Measurements from ENCODE around the gene PKP2. TPM values are rescaled to one million over a fixed set of nuclear protein-coding genes. Genes with fewer than 3 reads are reported as not detected.

The PKP2 gene
- total RNA-seq, 1 experiment from 2014 or later, result 5.3 TPM

GRCh38 chr12:32926963-32927362 is 30.4 kb upstream of the PKP2 start:
- POLR2A ChIA-PET (ENCODE audit: low non-redundant PET), result interaction anchor here (1.0 kb wide), 1 partner anchor 148 kb away, joined by 3 read pairs; no protein-coding TSS in a partner anchor
- no TSS peak for BruUV-seq (replicated peaks)
- Histone ChIP-seq H3K27ac (ENCODE audit: low read depth, low read length, poor library complexity, severe bottlenecking) (no peak overlapping the region), H3K27me3 (replicated peaks; ENCODE audit: insufficient read depth, low read depth, low read length, poor library complexity) (no peaks in the 10 kb centered on the region), H3K36me3 (ENCODE audit: insufficient read depth, low read length, poor library complexity, severe bottlenecking) (no peaks in the 10 kb centered on the region), H3K4me3 (ENCODE audit: low read depth, low read length, poor library complexity, severe bottlenecking) (no peak overlapping the region), H3K9me3 (ENCODE audit: low read depth, low read length, poor library complexity, severe bottlenecking) (no peaks in the 10 kb centered on the region), H3K4me1 (ENCODE audit: insufficient read depth, low read length, poor library complexity, severe bottlenecking) (no peaks in the 10 kb centered on the region)
- no peak for DNase-seq (ENCODE audit: low spot score)
- no peak for TF ChIP-seq EZH2 (IDR thresholded peaks at IDR 0.05; ENCODE audit: borderline replicate concordance, low read depth, low read length, poor library complexity, severe bottlenecking)
- TF ChIP-seq CTCF (conservative IDR thresholded peaks at IDR 0.05; ENCODE audit: low read depth, low read length), result no peak
- intact Hi-C loops (cut with micrococcal nuclease; ENCODE audit: unreplicated experiment), result no loop called here
- CTCF ChIA-PET, result no interaction called here

GRCh38 chr12:32926356-32926755 is 29.8 kb upstream of the PKP2 start:
- BruUV-seq (replicated peaks), result no TSS peak
- DNase-seq (ENCODE audit: low spot score), result no peak
- intact Hi-C loops (cut with micrococcal nuclease; ENCODE audit: unreplicated experiment), result no loop called here
- no peaks in the 10 kb centered on the region for H3K27me3 ChIP-seq (replicated peaks; ENCODE audit: insufficient read depth, low read depth, low read length, poor library complexity)
- no peaks in the 10 kb centered on the region for H3K4me1 ChIP-seq (ENCODE audit: insufficient read depth, low read length, poor library complexity, severe bottlenecking)
- POLR2A ChIA-PET (ENCODE audit: low non-redundant PET), result interaction anchor here (1.0 kb wide), 1 partner anchor 147 kb away, joined by 3 read pairs; no protein-coding TSS in a partner anchor
- CTCF ChIA-PET, result no interaction called here
- no peak overlapping the region for H3K4me3 ChIP-seq (ENCODE audit: low read depth, low read length, poor library complexity, severe bottlenecking)
- H3K27ac ChIP-seq (ENCODE audit: low read depth, low read length, poor library complexity, severe bottlenecking), result no peak overlapping the region
- no peaks in the 10 kb centered on the region for H3K9me3 ChIP-seq (ENCODE audit: low read depth, low read length, poor library complexity, severe bottlenecking)
- TF ChIP-seq EZH2 (IDR thresholded peaks at IDR 0.05; ENCODE audit: borderline replicate concordance, low read depth, low read length, poor library complexity, severe bottlenecking) (no peak), CTCF (conservative IDR thresholded peaks at IDR 0.05; ENCODE audit: low read depth, low read length) (no peak)
- H3K36me3 ChIP-seq (ENCODE audit: insufficient read depth, low read length, poor library complexity, severe bottlenecking), result no peaks in the 10 kb centered on the region

DNA sequence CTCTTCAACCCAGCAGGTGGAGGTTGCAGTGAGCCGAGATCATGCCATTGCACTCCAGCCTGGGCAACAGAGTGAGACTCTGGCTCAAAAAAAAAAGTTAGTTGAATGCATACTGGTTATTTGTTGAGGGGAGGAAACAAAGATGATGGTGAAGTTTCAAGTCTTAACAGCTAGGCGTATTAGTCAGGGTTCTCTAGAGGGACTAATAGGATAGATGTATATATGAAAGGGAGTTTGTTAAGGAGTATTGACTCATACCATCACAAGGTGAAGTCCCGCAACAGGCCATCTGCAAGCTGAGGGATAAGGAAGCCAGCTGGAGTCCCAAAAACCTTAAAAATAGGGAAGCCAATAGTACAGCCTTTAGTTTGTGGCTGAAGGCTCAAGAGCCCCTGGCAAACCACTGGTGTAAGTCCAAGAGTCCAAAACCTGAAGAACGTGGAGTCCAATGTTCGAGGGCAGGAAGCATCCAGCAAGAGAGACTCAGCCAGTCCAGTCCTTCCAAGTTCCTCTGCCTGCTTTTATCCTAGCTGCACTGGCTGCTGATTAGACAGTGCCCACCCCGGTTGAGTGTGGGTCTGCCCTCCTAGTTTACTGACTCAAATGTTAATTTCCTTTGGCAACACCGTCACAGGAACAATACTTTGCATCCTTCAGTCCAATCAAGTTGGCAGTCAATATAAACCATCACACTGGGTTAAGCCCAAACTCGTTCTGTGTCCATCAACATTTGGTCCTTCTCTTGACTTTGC is 26.1 kb upstream of the PKP2 start:
- H3K4me1 ChIP-seq (ENCODE audit: insufficient read depth, low read length, poor library complexity, severe bottlenecking), result no peaks in the 10 kb centered on the region
- no peak overlapping the region for H3K4me3 ChIP-seq (ENCODE audit: low read depth, low read length, poor library complexity, severe bottlenecking)
- BruUV-seq (replicated peaks), result no TSS peak
- DNase-seq (ENCODE audit: low spot score), result no peak
- POLR2A ChIA-PET (ENCODE audit: low non-redundant PET), result no interaction called here
- H3K27me3 ChIP-seq (replicated peaks; ENCODE audit: insufficient read depth, low read depth, low read length, poor library complexity), result no peaks in the 10 kb centered on the region
- CTCF ChIA-PET, result no interaction called here
- no peak for TF ChIP-seq CTCF (conservative IDR thresholded peaks at IDR 0.05; ENCODE audit: low read depth, low read length)
- TF ChIP-seq EZH2 (IDR thresholded peaks at IDR 0.05; ENCODE audit: borderline replicate concordance, low read depth, low read length, poor library complexity, severe bottlenecking), result no peak
- H3K27ac ChIP-seq (ENCODE audit: low read depth, low read length, poor library complexity, severe bottlenecking), result no peak overlapping the region
- no peaks in the 10 kb centered on the region for H3K36me3 ChIP-seq (ENCODE audit: insufficient read depth, low read length, poor library complexity, severe bottlenecking)
- intact Hi-C loops (cut with micrococcal nuclease; ENCODE audit: unreplicated experiment), result no loop called here
- H3K9me3 ChIP-seq (ENCODE audit: low read depth, low read length, poor library complexity, severe bottlenecking), result no peaks in the 10 kb centered on the region
